SK-N-MC (cell line): ENCODE measurements around the gene C9orf50.
A peak's percentile ranks its signal among the peaks of the same experiment; 100 is the strongest.

Experiments
- DNase-seq: peaks from one replicate; pipeline ENCODE4 v3.0.0-alpha.2; 2011; ENCODE audit warnings: low read depth, low spot score
- H3K27ac ChIP-seq: fragments of 200-600 bp; sonication (generic); 2 replicates; pipeline ENCODE4 v1.5.1; 2016; ENCODE audit warnings: mixed run types
- H3K36me3 ChIP-seq: fragments of 200-600 bp; sonication (generic); 2 replicates; pipeline ENCODE4 v1.6.1; 2017; ENCODE audit warnings: antibody characterized with exemption, low read length, mixed read lengths; ENCODE audit not compliant: insufficient read depth
- H3K4me3 ChIP-seq: fragments of 200-600 bp; sonication (generic); 2 replicates; pipeline ENCODE4 v1.5.1; 2016
- H3K9ac ChIP-seq: fragments of 200-600 bp; sonication (generic); 2 replicates; pipeline ENCODE4 v1.8.0; 2017; ENCODE audit warnings: mixed run types, mixed read lengths; ENCODE audit not compliant: insufficient read length
- H3K9me3 ChIP-seq: fragments of 200-600 bp; sonication (generic); 2 replicates; pipeline ENCODE4 v1.6.1; 2017; ENCODE audit warnings: low read depth, mild to moderate bottlenecking, antibody characterized with exemption, low read length, moderate library complexity, mixed read lengths
- EZH2 ChIP-seq: fragments of 200-600 bp; sonication (generic); IDR thresholded peaks from one replicate; pipeline ENCODE4 v1.6.1; 2017; ENCODE audit warnings: antibody characterized with exemption
- FOXP2 ChIP-seq: optimal IDR thresholded peaks from 2 replicates; pipeline ENCODE3; 2011; ENCODE audit warnings: mild to moderate bottlenecking, moderate library complexity; ENCODE audit not compliant: insufficient read depth; ENCODE audit errors: extremely low read length, control extremely low read depth
- POLR2AphosphoS5 ChIP-seq: IDR thresholded peaks from 2 replicates; pipeline ENCODE4 v1.6.1; 2012; ENCODE audit warnings: mild to moderate bottlenecking, low read depth, low read length, borderline replicate concordance

Gene C9orf50

GRCh38 chr9:129623331-129623730, 2.4 kb upstream of the C9orf50 start:
- Histone ChIP-seq H3K36me3 (peaks cover 12% of the 10 kb centered on the region), H3K27ac (0 out of 2 replicates have a peak overlapping the region, but pooled peaks have one; percentile 4), H3K9me3 (no peaks in the 10 kb centered on the region), H3K4me3 (no peak overlapping the region), H3K9ac (no peak overlapping the region)
- DNase-seq = no peak
- TF ChIP-seq POLR2AphosphoS5 = no peak
- TF ChIP-seq FOXP2 = no peak
- TF ChIP-seq EZH2 = no peak

GRCh38 chr9:129619787-129620668, 873 bp downstream of the C9orf50 start:
- Histone ChIP-seq H3K9ac (peak overlapping the region; percentile 77), H3K9me3 (no peaks in the 10 kb centered on the region), H3K4me3 (peak overlapping the region; percentile 77), H3K36me3 (no peaks in the 10 kb centered on the region), H3K27ac (0 out of 2 replicates have a peak overlapping the region, but pooled peaks have one; percentile 19)
- TF ChIP-seq EZH2 (no peak), POLR2AphosphoS5 (peak; percentile 50; the same call in 1 of the 2 replicates)
- no peak for DNase-seq

GRCh38 chr9:129617167-129617566, 3.7 kb downstream of the C9orf50 start:
- Histone ChIP-seq H3K9ac (no peak overlapping the region), H3K4me3 (no peak overlapping the region), H3K36me3 (no peaks in the 10 kb centered on the region), H3K9me3 (no peaks in the 10 kb centered on the region), H3K27ac (no peak overlapping the region)
- no peak for DNase-seq
- TF ChIP-seq POLR2AphosphoS5 = no peak
- no peak for TF ChIP-seq FOXP2
- no peak for TF ChIP-seq EZH2

- TF ChIP-seq EZH2 (no peak), FOXP2 (no peak), POLR2AphosphoS5 (no peak)
- DNase-seq = no peak
Observed at GRCh38 chr9:129615407-129616285, 5.3 kb downstream of the C9orf50 start.

GRCh38 chr9:129614932-129615331, 6.0 kb downstream of the C9orf50 start:
- Histone ChIP-seq H3K36me3 (no peaks in the 10 kb centered on the region), H3K27ac (no peak overlapping the region), H3K9ac (no peak overlapping the region), H3K4me3 (no peak overlapping the region), H3K9me3 (no peaks in the 10 kb centered on the region)
- DNase-seq = no peak
- TF ChIP-seq POLR2AphosphoS5 (no peak), FOXP2 (no peak), EZH2 (no peak)

More at GRCh38 chr9:129615407-129616285, 5.3 kb downstream of the C9orf50 start:
- Histone ChIP-seq H3K36me3 (no peaks in the 10 kb centered on the region), H3K9me3 (no peaks in the 10 kb centered on the region), H3K9ac (no peak overlapping the region), H3K27ac (no peak overlapping the region), H3K4me3 (no peak overlapping the region)

GRCh38 chr9:129613520-129614175, 7.3 kb downstream of the C9orf50 start:
- no peaks in the 10 kb centered on the region for H3K9me3 ChIP-seq
- no peak for DNase-seq
- H3K36me3 ChIP-seq = no peaks in the 10 kb centered on the region
- TF ChIP-seq EZH2 (no peak), FOXP2 (no peak), POLR2AphosphoS5 (no peak)
- H3K27ac ChIP-seq = no peak overlapping the region
- no peak overlapping the region for H3K4me3 ChIP-seq
- H3K9ac ChIP-seq = no peak overlapping the region

GRCh38 chr9:129612815-129613519, 7.9 kb downstream of the C9orf50 start:
- TF ChIP-seq EZH2 = no peak
- no peak for TF ChIP-seq POLR2AphosphoS5
- TF ChIP-seq FOXP2 = no peak
- DNase-seq = no peak
- Histone ChIP-seq H3K36me3 (no peaks in the 10 kb centered on the region), H3K9ac (no peak overlapping the region), H3K27ac (no peak overlapping the region), H3K4me3 (no peak overlapping the region), H3K9me3 (no peaks in the 10 kb centered on the region)

- Histone ChIP-seq H3K27ac (no peak overlapping the region), H3K9me3 (no peaks in the 10 kb centered on the region), H3K9ac (no peak overlapping the region), H3K36me3 (no peaks in the 10 kb centered on the region), H3K4me3 (no peak overlapping the region)
- no peak for TF ChIP-seq EZH2
- TF ChIP-seq FOXP2 = no peak
- TF ChIP-seq POLR2AphosphoS5 = no peak
- DNase-seq = no peak
Observed at GRCh38 chr9:129612123-129612522, 8.8 kb downstream of the C9orf50 start.
